SK-N-SH (cell line): Measurements from ENCODE around the gene TLNRD1. TPM values are rescaled to one million over a fixed set of nuclear protein-coding genes. Genes with fewer than 3 reads are reported as not detected.

Experiments used
- CTCF ChIA-PET: fragments of 300-600, 350-600 bp; formaldehyde crosslinking; extraction: SDS; loops from one replicate; lab custom pipeline; 2021; lab: Yijun Ruan, JAX
- POLR2A ChIA-PET: fragments of 350-600 bp; sonication (Branson Sonifier 250); formaldehyde crosslinking; extraction: SDS; loops from one replicate; lab custom pipeline; 2020; ENCODE audit warnings: antibody characterized with exemption, inconsistent platforms; lab: Yijun Ruan, JAX
- DNase-seq: peaks from one replicate; pipeline ENCODE4 v3.0.0; 2012
- H2AFZ ChIP-seq: fragments of 200-600 bp; sonication (generic); 2 replicates; pipeline ENCODE4 v1.8.1; 2016; ENCODE audit warnings: antibody characterized with exemption, mild to moderate bottlenecking, low read depth
- H3F3A ChIP-seq: fragments of 200-600 bp; sonication (generic); replicated peaks from 2 replicates; pipeline ENCODE3; 2016; ENCODE audit warnings: antibody characterized with exemption, mild to moderate bottlenecking; ENCODE audit not compliant: insufficient read depth
- H3K27ac ChIP-seq, 2 experiments: fragments of 200-500 bp in 1 of 2; fragments of 200-600 bp in 1 of 2; sonication (Bioruptor generic) in 1 of 2; sonication (generic), shearing (Covaris generic) in 1 of 2; 2 replicates each; pipeline versions ENCODE4 v1.5.1 to v1.6.1; 2014 to 2016; ENCODE audit warnings: low read depth in 2 of 2, inconsistent platforms in 1 of 2, low read length in 1 of 2, mild to moderate bottlenecking in 1 of 2, mixed read lengths in 1 of 2
- H3K27me3 ChIP-seq: fragments of 200-600 bp; sonication (generic), shearing (Covaris generic); 2 replicates; pipeline ENCODE4 v1.6.1; 2016; ENCODE audit warnings: mixed run types; ENCODE audit not compliant: insufficient read depth
- H3K36me3 ChIP-seq, 2 experiments: fragments of 200-500 bp in 1 of 2; fragments of 200-600 bp in 1 of 2; sonication (Bioruptor generic) in 1 of 2; sonication (generic) in 1 of 2; replicated peaks in 1 of 2; 2 replicates each; pipeline versions ENCODE3 to v1.5.1; 2014 to 2016; ENCODE audit warnings: low read length in 1 of 2, mild to moderate bottlenecking in 1 of 2; ENCODE audit not compliant: insufficient read depth in 2 of 2, control insufficient read depth in 1 of 2
- H3K4me1 ChIP-seq, 2 experiments: fragments of 200-500 bp in 1 of 2; fragments of 200-600 bp in 1 of 2; sonication (Bioruptor generic) in 1 of 2; sonication (generic), shearing (Covaris generic) in 1 of 2; 2 replicates each; pipeline versions ENCODE4 v1.5.1 to v1.6.1; 2014 to 2016; ENCODE audit warnings: low read depth in 1 of 2, low read length in 1 of 2, mixed run types in 1 of 2; ENCODE audit not compliant: insufficient read depth in 2 of 2, control insufficient read depth in 1 of 2
- H3K4me2 ChIP-seq: fragments of 200-600 bp; sonication (generic), shearing (Covaris generic); 2 replicates; pipeline ENCODE4 v1.6.1; 2017; ENCODE audit warnings: mixed run types
- H3K4me3 ChIP-seq, 2 experiments: fragments of 200-500 bp in 1 of 2; fragments of 200-600 bp in 1 of 2; sonication (Bioruptor generic) in 1 of 2; sonication (generic), shearing (Covaris generic) in 1 of 2; 2 replicates each; pipeline versions ENCODE4 v1.5.1 to v1.8.1; 2014 to 2016; ENCODE audit warnings: low read depth in 2 of 2, inconsistent platforms in 1 of 2, low read length in 1 of 2, mild to moderate bottlenecking in 1 of 2, mixed read lengths in 1 of 2, moderate library complexity in 1 of 2
- H3K79me2 ChIP-seq: fragments of 200-600 bp; sonication (generic); 2 replicates; pipeline ENCODE4 v1.8.1; 2017; ENCODE audit warnings: mild to moderate bottlenecking; ENCODE audit not compliant: insufficient read depth
- H3K9ac ChIP-seq: fragments of 200-600 bp; sonication (generic); 2 replicates; pipeline ENCODE4 v1.6.1; 2017; ENCODE audit warnings: mixed run types
- H3K9me2 ChIP-seq: fragments of 200-600 bp; sonication (generic); 2 replicates; pipeline ENCODE4 v1.6.1; 2017; ENCODE audit warnings: mixed run types
- H3K9me3 ChIP-seq: fragments of 200-600 bp; sonication (generic); 2 replicates; pipeline ENCODE4 v1.6.1; 2017; ENCODE audit warnings: mixed run types, mild to moderate bottlenecking, moderate library complexity
- H4K20me1 ChIP-seq: fragments of 200-600 bp; sonication (generic); 2 replicates; pipeline ENCODE4 v1.6.1; 2017; ENCODE audit warnings: mild to moderate bottlenecking, mixed run types; ENCODE audit not compliant: insufficient read depth
- CHD2 ChIP-seq: fragments of 150-350 bp; IDR thresholded peaks from 2 replicates; pipeline ENCODE4 v1.6.1; 2018; ENCODE audit warnings: low read length; ENCODE audit not compliant: partially characterized antibody
- EP300 ChIP-seq, 2 experiments: IDR thresholded peaks; 2 replicates each; pipeline versions ENCODE4 v1.4.0 to v1.6.1; 2012; ENCODE audit warnings: borderline replicate concordance in 1 of 2, low read depth in 1 of 2, low read length in 1 of 2
- EZH2phosphoT487 ChIP-seq: fragments of 200-600 bp; sonication (generic); IDR thresholded peaks from 2 replicates; pipeline ENCODE4 v1.6.1; 2017; ENCODE audit warnings: low read depth, mixed run types, mild to moderate bottlenecking, antibody characterized with exemption, moderate library complexity, borderline replicate concordance
- GATA2 ChIP-seq: sonication (generic); formaldehyde crosslinking; IDR thresholded peaks from 2 replicates; pipeline ENCODE4 v1.5.0; 2020; ENCODE audit warnings: mild to moderate bottlenecking, missing genetic modification reagents
- MEF2A ChIP-seq: IDR thresholded peaks from 2 replicates; pipeline ENCODE4 v1.4.0; 2012; ENCODE audit warnings: low read depth, borderline replicate concordance
- NRF1 ChIP-seq: IDR thresholded peaks from 2 replicates; pipeline ENCODE4 v1.6.1; 2012; ENCODE audit warnings: low read depth, mild to moderate bottlenecking, low read length
- RCOR1 ChIP-seq: fragments of 150-350 bp; IDR thresholded peaks from 2 replicates; pipeline ENCODE4 v1.6.1; 2017; ENCODE audit warnings: antibody characterized with exemption, low read length
- SIN3A ChIP-seq: IDR thresholded peaks from 2 replicates; pipeline ENCODE4 v1.6.1; 2012; ENCODE audit warnings: low read depth, mild to moderate bottlenecking, low read length, moderate library complexity, borderline replicate concordance
- WGBS: methylation state at CpG from one replicate; pipeline ENCODE4 v1.1.6; 2017; ENCODE audit warnings: low lambda C conversion rate; 5-methylcytosine and 5-hydroxymethylcytosine counted together
- polyA plus RNA-seq, 3 experiments: library from polyadenylated mRNA; depleted of rRNA; stranded (reverse); fragments of >200 nt; gene quantifications; 2 replicates each; pipeline ENCODE4 v1.2.3, GENCODE V29; 2012
- TF ChIP-seq, protein P1 (sequence below): fragments of 200-600 bp; sonication (generic); IDR thresholded peaks from 2 replicates; pipeline ENCODE4 v1.6.1; 2017; ENCODE audit warnings: antibody characterized with exemption, mild to moderate bottlenecking, moderate library complexity

TLNRD1 gene
- polyA plus RNA-seq, 1 of the 3 experiments (the other 2 are of a cell fraction), result 5.0 TPM

DNA sequence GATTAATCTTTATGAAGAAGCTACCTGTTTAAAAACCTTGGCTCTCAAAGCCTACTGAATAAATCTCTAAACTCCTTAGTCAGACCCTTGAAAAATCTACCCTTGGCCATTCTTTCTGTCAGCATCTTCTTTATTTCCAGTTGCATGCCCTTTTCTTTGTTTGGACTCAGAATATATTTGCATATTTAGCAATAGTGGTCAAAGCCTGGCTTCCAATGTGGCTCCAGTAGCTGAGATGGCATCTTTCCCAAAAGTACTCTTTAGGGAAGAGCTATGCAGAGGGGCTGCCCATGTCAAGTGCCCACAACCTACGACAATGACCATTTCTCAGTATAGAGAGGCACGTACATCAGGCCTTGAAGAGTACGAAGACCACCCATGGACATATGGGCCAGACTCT is 47.2 kb downstream of the TLNRD1 start:
- WGBS, result 68% methylated on average over 3 of the region's 3 CpGs
- Histone ChIP-seq H3K9me3 (no peaks in the 10 kb centered on the region), H3K27ac (no peak overlapping the region), H3K4me3 (no peak overlapping the region), H3K27me3 (no peaks in the 10 kb centered on the region), H3K9me2 (no peaks in the 10 kb centered on the region), H4K20me1 (no peaks in the 10 kb centered on the region), H3K4me1 (no peaks in the 10 kb centered on the region), H3K9ac (no peak overlapping the region), H3K36me3 (no peaks in the 10 kb centered on the region), H3K79me2 (no peaks in the 10 kb centered on the region), H3F3A (no peaks in the 10 kb centered on the region), H2AFZ (no peak overlapping the region), H3K4me2 (no peak overlapping the region)
- TF ChIP-seq, protein P1, sequence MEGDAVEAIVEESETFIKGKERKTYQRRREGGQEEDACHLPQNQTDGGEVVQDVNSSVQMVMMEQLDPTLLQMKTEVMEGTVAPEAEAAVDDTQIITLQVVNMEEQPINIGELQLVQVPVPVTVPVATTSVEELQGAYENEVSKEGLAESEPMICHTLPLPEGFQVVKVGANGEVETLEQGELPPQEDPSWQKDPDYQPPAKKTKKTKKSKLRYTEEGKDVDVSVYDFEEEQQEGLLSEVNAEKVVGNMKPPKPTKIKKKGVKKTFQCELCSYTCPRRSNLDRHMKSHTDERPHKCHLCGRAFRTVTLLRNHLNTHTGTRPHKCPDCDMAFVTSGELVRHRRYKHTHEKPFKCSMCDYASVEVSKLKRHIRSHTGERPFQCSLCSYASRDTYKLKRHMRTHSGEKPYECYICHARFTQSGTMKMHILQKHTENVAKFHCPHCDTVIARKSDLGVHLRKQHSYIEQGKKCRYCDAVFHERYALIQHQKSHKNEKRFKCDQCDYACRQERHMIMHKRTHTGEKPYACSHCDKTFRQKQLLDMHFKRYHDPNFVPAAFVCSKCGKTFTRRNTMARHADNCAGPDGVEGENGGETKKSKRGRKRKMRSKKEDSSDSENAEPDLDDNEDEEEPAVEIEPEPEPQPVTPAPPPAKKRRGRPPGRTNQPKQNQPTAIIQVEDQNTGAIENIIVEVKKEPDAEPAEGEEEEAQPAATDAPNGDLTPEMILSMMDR, result no peak
- TF ChIP-seq MEF2A, result no peak
- TF ChIP-seq CHD2, result no peak
- no peak for TF ChIP-seq NRF1
- CTCF ChIA-PET, result interaction anchor here (0.8 to 1.5 kb wide), 4 partner anchors 27 to 218 kb away, joined by 3 to 5 read pairs (median 4); no protein-coding TSS in a partner anchor
- DNase-seq, result no peak
- POLR2A ChIA-PET, result no interaction called here

DNA sequence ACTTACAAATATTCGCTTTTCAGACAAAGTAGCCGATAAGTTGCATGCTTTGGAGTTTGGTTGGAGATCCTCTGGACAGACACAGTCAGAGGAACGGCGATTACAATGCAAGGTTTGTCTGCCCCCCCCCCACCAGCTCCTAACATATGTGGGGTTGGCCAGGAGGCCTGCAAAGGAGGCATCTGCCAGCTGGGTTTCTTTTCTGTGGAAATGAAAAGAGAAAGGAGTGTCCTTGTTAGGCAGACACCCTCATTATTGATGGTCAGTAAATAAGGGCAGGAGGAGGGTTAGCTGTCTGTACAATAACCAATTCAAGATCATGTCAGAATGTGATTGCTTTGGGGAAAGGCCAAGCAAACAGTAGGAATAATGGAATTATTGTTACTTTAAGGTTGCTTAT is 49.1 kb downstream of the TLNRD1 start:
- H3K9me2 ChIP-seq, result no peaks in the 10 kb centered on the region
- no peak overlapping the region for H3K27ac ChIP-seq
- POLR2A ChIA-PET, result no interaction called here
- H3K4me2 ChIP-seq, result no peak overlapping the region
- TF ChIP-seq RCOR1 (no peak), EZH2phosphoT487 (no peak), CHD2 (no peak), SIN3A (no peak), GATA2 (no peak)
- H3F3A ChIP-seq, result no peaks in the 10 kb centered on the region
- no peak for DNase-seq
- H2AFZ ChIP-seq, result no peak overlapping the region
- H3K4me1 ChIP-seq, result no peaks in the 10 kb centered on the region
- H3K9me3 ChIP-seq, result no peaks in the 10 kb centered on the region
- no peaks in the 10 kb centered on the region for H3K27me3 ChIP-seq
- H3K4me3 ChIP-seq, result no peak overlapping the region
- WGBS, result 76% methylated on average over 4 of the region's 4 CpGs
- CTCF ChIA-PET, result no interaction called here
- H4K20me1 ChIP-seq, result no peaks in the 10 kb centered on the region
- H3K9ac ChIP-seq, result no peak overlapping the region
- no peaks in the 10 kb centered on the region for H3K79me2 ChIP-seq
- no peaks in the 10 kb centered on the region for H3K36me3 ChIP-seq

- no peak overlapping the region for H3K4me2 ChIP-seq
- H3F3A ChIP-seq, result no peaks in the 10 kb centered on the region
- ChIA-PET POLR2A (no interaction called here), CTCF (no interaction called here)
- no peaks in the 10 kb centered on the region for H4K20me1 ChIP-seq
- no peak overlapping the region for H3K9ac ChIP-seq
- no peaks in the 10 kb centered on the region for H3K9me3 ChIP-seq
- TF ChIP-seq EP300 (IDR thresholded peaks at IDR 0.05; ENCODE audit: borderline replicate concordance in 1 of 2, low read depth in 1 of 2, low read length in 1 of 2), result no peak
- H3K4me3 ChIP-seq, result no peak overlapping the region
- no peaks in the 10 kb centered on the region for H3K9me2 ChIP-seq
- H3K4me1 ChIP-seq, result no peaks in the 10 kb centered on the region
- H3K36me3 ChIP-seq, result no peaks in the 10 kb centered on the region
- no peak for DNase-seq
- H3K27me3 ChIP-seq, result no peaks in the 10 kb centered on the region
- H3K79me2 ChIP-seq, result no peaks in the 10 kb centered on the region
- no peak overlapping the region for H2AFZ ChIP-seq
- H3K27ac ChIP-seq, result no peak overlapping the region
These were observed 49.5 kb downstream of the TLNRD1 start for GRCh38 chr15:81050259-81050658.
